IMR-90 (cell line): ENCODE measurements around the gene ATP6V1E1. TPM values are rescaled to one million over a fixed set of nuclear protein-coding genes. Genes with fewer than 3 reads are reported as not detected.

Experiments
- ATAC-seq: fragments of 200-7000 bp; cut with Tn5 transposase; 2 replicates; pipeline ENCODE4 v1.9.1; 2020; ENCODE audit warnings: low read depth, mild to moderate bottlenecking, moderate library complexity
- BruUV-seq: library from RNA; stranded (reverse); fragments of 400-500 nt; replicated peaks from 2 replicates; lab custom pipeline; 2021; lab: Mats Ljungman, UMichigan
- CTCF ChIA-PET: fragments of 300-600 bp; formaldehyde crosslinking; extraction: SDS; loops from one replicate; lab custom pipeline; 2021; ENCODE audit warnings: antibody characterized with exemption; lab: Yijun Ruan, JAX
- POLR2A ChIA-PET: fragments of 300-600 bp; sonication (Branson Sonifier 250); formaldehyde crosslinking; loops from one replicate; lab custom pipeline; 2022; ENCODE audit warnings: antibody characterized with exemption; ENCODE audit not compliant: unreplicated experiment; lab: Charles Lee
- DNase-seq: peaks from one replicate; pipeline ENCODE4 v3.0.0; 2013
- H2AFZ ChIP-seq: replicated peaks from 2 replicates; pipeline ENCODE3; 2013; ENCODE audit warnings: low read length, mild to moderate bottlenecking; ENCODE audit not compliant: poor library complexity
- H2AK5ac ChIP-seq: 2 replicates; pipeline ENCODE4 v1.6.1; 2013; ENCODE audit warnings: low read depth, low read length, inconsistent platforms
- H2AK9ac ChIP-seq: replicated peaks from 2 replicates; pipeline ENCODE3; 2013; ENCODE audit warnings: mild to moderate bottlenecking, low read depth, low read length, moderate library complexity; ENCODE audit not compliant: poor library complexity
- H2BK120ac ChIP-seq: 2 replicates; pipeline ENCODE4 v1.6.1; 2013; ENCODE audit warnings: low read depth, low read length, inconsistent platforms
- H2BK15ac ChIP-seq: 3 replicates; pipeline ENCODE4 v1.6.1; 2013; ENCODE audit warnings: low read depth, low read length, inconsistent platforms
- H2BK20ac ChIP-seq: 2 replicates; pipeline ENCODE4 v1.6.1; 2013; ENCODE audit warnings: low read depth, mild to moderate bottlenecking, inconsistent platforms, low read length, moderate library complexity
- H2BK5ac ChIP-seq: 2 replicates; pipeline ENCODE4 v1.6.1; 2013; ENCODE audit warnings: mild to moderate bottlenecking, low read depth, low read length, inconsistent platforms; ENCODE audit not compliant: poor library complexity, severe bottlenecking
- H3K14ac ChIP-seq: replicated peaks from 2 replicates; pipeline ENCODE4 v1.6.1; 2013; ENCODE audit warnings: low read depth, low read length, inconsistent platforms
- H3K18ac ChIP-seq: 2 replicates; pipeline ENCODE4 v1.6.1; 2013; ENCODE audit warnings: low read depth, low read length, control low read depth
- H3K23ac ChIP-seq: 2 replicates; pipeline ENCODE4 v1.6.1; 2013; ENCODE audit warnings: low read depth, low read length, inconsistent platforms
- H3K27ac ChIP-seq: 2 replicates; pipeline ENCODE4 v1.5.1; 2013; ENCODE audit warnings: mild to moderate bottlenecking, control low read depth, low read length; ENCODE audit not compliant: insufficient read depth
- H3K27me3 ChIP-seq: 2 replicates; pipeline ENCODE4 v1.6.1; 2013; ENCODE audit warnings: low read length; ENCODE audit not compliant: control insufficient read depth, insufficient read depth
- H3K36me3 ChIP-seq: 2 replicates; pipeline ENCODE4 v1.6.1; 2013; ENCODE audit warnings: low read length, mixed read lengths; ENCODE audit not compliant: control insufficient read depth, insufficient read depth
- H3K4ac ChIP-seq: 2 replicates; pipeline ENCODE4 v1.6.1; 2013; ENCODE audit warnings: low read depth, low read length, inconsistent platforms
- H3K4me1 ChIP-seq: 2 replicates; pipeline ENCODE4 v1.6.1; 2013; ENCODE audit warnings: low read length, mixed read lengths; ENCODE audit not compliant: control insufficient read depth, insufficient read depth
- H3K4me2 ChIP-seq: 2 replicates; pipeline ENCODE4 v1.6.1; 2013; ENCODE audit warnings: low read depth, mild to moderate bottlenecking, control low read depth, low read length, moderate library complexity
- H3K4me3 ChIP-seq: 2 replicates; pipeline ENCODE4 v1.5.1; 2013; ENCODE audit warnings: low read depth, mild to moderate bottlenecking, control low read depth, low read length, moderate library complexity; ENCODE audit not compliant: insufficient read depth
- H3K56ac ChIP-seq: 2 replicates; pipeline ENCODE4 v1.6.1; 2013; ENCODE audit warnings: low read length, inconsistent platforms; ENCODE audit not compliant: insufficient read depth; ENCODE audit errors: extremely low read depth
- H3K79me1 ChIP-seq, 2 experiments: 2 replicates each; pipeline ENCODE4 v1.6.1; 2013; ENCODE audit warnings: low read length in 2 of 2, inconsistent platforms in 1 of 2, low read depth in 1 of 2
- H3K9ac ChIP-seq: 2 replicates; pipeline ENCODE4 v1.6.1; 2013; ENCODE audit warnings: low read depth, low read length, control low read depth
- H3K9me1 ChIP-seq: 2 replicates; pipeline ENCODE4 v1.6.1; 2013; ENCODE audit warnings: low read length, inconsistent platforms; ENCODE audit not compliant: insufficient read depth
- H3K9me3 ChIP-seq: 2 replicates; pipeline ENCODE4 v1.6.1; 2013; ENCODE audit warnings: low read length; ENCODE audit not compliant: control insufficient read depth, insufficient read depth
- H4K20me1 ChIP-seq: 2 replicates; pipeline ENCODE4 v1.6.1; 2013; ENCODE audit warnings: low read length, inconsistent platforms; ENCODE audit not compliant: insufficient read depth
- H4K5ac ChIP-seq: 2 replicates; pipeline ENCODE4 v1.6.1; 2013; ENCODE audit warnings: mild to moderate bottlenecking, low read depth, low read length, control low read depth
- H4K8ac ChIP-seq, 2 experiments: 2 replicates each; pipeline ENCODE4 v1.6.1; 2013; ENCODE audit warnings: low read depth in 2 of 2, low read length in 2 of 2, control low read depth in 1 of 2, inconsistent platforms in 1 of 2
- H4K91ac ChIP-seq: 2 replicates; pipeline ENCODE4 v1.6.1; 2013; ENCODE audit warnings: low read depth, low read length, inconsistent platforms; ENCODE audit not compliant: insufficient read depth
- BHLHE40 ChIP-seq: fragments of 150-350 bp; IDR thresholded peaks from 2 replicates; pipeline ENCODE4 v1.6.1; 2016; ENCODE audit warnings: mild to moderate bottlenecking, low read depth, low read length
- MAZ ChIP-seq: IDR thresholded peaks from 2 replicates; pipeline ENCODE4 v1.6.1; 2012; ENCODE audit warnings: low read depth, mild to moderate bottlenecking, low read length, improper control_type of control experiment, moderate library complexity, borderline replicate concordance
- MXI1 ChIP-seq: IDR thresholded peaks from 2 replicates; pipeline ENCODE4 v1.6.1; 2012; ENCODE audit warnings: low read depth, mild to moderate bottlenecking, low read length, moderate library complexity, borderline replicate concordance
- POLR2A ChIP-seq: IDR thresholded peaks from 2 replicates; pipeline ENCODE4 v1.6.1; 2012; ENCODE audit warnings: mild to moderate bottlenecking, low read depth, low read length
- RAD21 ChIP-seq: IDR thresholded peaks from 2 replicates; pipeline ENCODE4 v1.6.1; 2012; ENCODE audit warnings: low read length, improper control_type of control experiment
- RFX5 ChIP-seq: IDR thresholded peaks from 2 replicates; pipeline ENCODE4 v1.8.0; 2012; ENCODE audit warnings: low read depth, mild to moderate bottlenecking, low read length, moderate library complexity
- WGBS, 2 experiments: methylation state at CpG; one replicate each; pipeline versions ENCODE4 v1.1.5 to v1.1.7; 2013; ENCODE audit warnings: missing lambda C conversion rate in 2 of 2; ENCODE audit not compliant: insufficient read length in 1 of 2; ENCODE audit errors: extremely low coverage in 2 of 2; 5-methylcytosine and 5-hydroxymethylcytosine counted together
- dilution Hi-C: fragments of 300-500 bp; cut with HindIII; formaldehyde crosslinking; loops from one replicate; pipeline ENCODE4 v1.14.3; 2018; ENCODE audit warnings: low sequenced_read_pairs; ENCODE audit not compliant: unreplicated experiment
- in situ Hi-C: fragments of 300-500 bp; cut with MboI; formaldehyde crosslinking; loops from 3 replicates; pipeline ENCODE4 v1.14.3; 2019; ENCODE audit warnings: low sequenced_read_pairs, inconsistent platforms, mixed read lengths
- intact Hi-C: fragments of 100-400 bp; cut with micrococcal nuclease; formaldehyde crosslinking; loops from 2 replicates; pipeline ENCODE4 v1.10.0; 2022
- polyA plus RNA-seq, 3 experiments: library from polyadenylated mRNA; depleted of rRNA; stranded (reverse); fragments of >200 nt; gene quantifications; 2 replicates each; pipeline ENCODE4 v1.2.3, GENCODE V29; 2012; ENCODE audit warnings: low replicate concordance in 1 of 3
- total RNA-seq: library from RNA; depleted of rRNA; stranded (reverse); fragments of >200 nt; gene quantifications from 2 replicates; pipeline ENCODE4 v1.2.3, GENCODE V29; 2012
- TF ChIP-seq, protein P1 (sequence below): conservative IDR thresholded peaks from 2 replicates; pipeline ENCODE4 v1.5.1; 2012; ENCODE audit warnings: mild to moderate bottlenecking, low read depth, low read length, improper control_type of control experiment

The ATP6V1E1 gene
- total and polyA plus RNA-seq, 2 of the 4 experiments (the other 2 are of a cell fraction): 144 to 148 TPM

DNA sequence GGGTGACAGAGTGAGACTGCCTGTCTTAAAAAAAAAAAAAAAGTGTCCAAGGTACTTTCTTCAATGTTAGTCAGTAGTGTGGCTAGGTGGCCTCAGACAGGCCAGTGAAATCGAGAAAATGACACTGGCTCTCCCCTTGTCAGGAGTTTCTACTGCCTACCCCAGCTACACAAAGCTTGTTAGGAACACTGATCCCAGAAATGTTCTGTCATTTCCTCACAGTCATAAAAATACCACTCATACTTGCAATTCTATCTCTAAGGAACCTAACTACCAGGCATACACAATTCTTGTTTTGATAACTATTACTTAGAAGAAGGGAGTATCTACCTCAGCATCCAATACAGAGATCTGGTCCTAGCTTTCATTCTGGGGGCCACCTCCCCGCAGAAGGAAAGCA lies 31.3 kb downstream of the ATP6V1E1 start:
- Histone ChIP-seq H2AK5ac (no peak overlapping the region), H3K4ac (no peak overlapping the region), H2BK5ac (peak overlapping the region; percentile 46), H3K27me3 (no peaks in the 10 kb centered on the region), H3K79me1 (peaks cover 4 to 27% of the 10 kb centered on the region in 2 experiments; a peak in 3 of 4 replicates), H4K91ac (no peak overlapping the region), H3K18ac (peak overlapping the region; percentile 51; the same call in 1 of the 2 replicates), H3K9me3 (no peaks in the 10 kb centered on the region), H2BK120ac (no peak overlapping the region), H2AFZ (no peak overlapping the region), H4K8ac (no peak overlapping the region), H2AK9ac (no peak overlapping the region), H3K56ac (no peak overlapping the region), H3K14ac (no peak overlapping the region), H3K4me1 (no peaks in the 10 kb centered on the region), H4K20me1 (peaks cover 12% of the 10 kb centered on the region; the same call in 1 of the 2 replicates), H3K9me1 (peaks cover 7% of the 10 kb centered on the region; the same call in 1 of the 2 replicates), H4K5ac (no peak overlapping the region), H2BK15ac (no peak overlapping the region), H3K4me2 (no peak overlapping the region), H3K9ac (no peak overlapping the region), H3K36me3 (peaks cover 59% of the 10 kb centered on the region), H3K27ac (peak overlapping the region; percentile 41; the same call in 1 of the 2 replicates), H3K4me3 (no peak overlapping the region), H3K23ac (no peak overlapping the region; the same call in 1 of the 2 replicates), H2BK20ac (no peak overlapping the region)
- BruUV-seq: no TSS peak
- ChIA-PET POLR2A (no interaction called here), CTCF (interaction anchor here (0.6 kb wide), 1 partner anchor 515 kb away, joined by 4 read pairs; no protein-coding TSS in a partner anchor)
- intact Hi-C loops (no loop called here), in situ Hi-C loops (no loop called here), dilution Hi-C loops (no loop called here)
- no CpG with 5 or more reads among the region's 2 CpGs for WGBS, 2 experiments
- DNase-seq (peak; percentile 42), ATAC-seq (peak; percentile 83)
- TF ChIP-seq MXI1 (no peak), RFX5 (no peak), MAZ (no peak), RAD21 (no peak), POLR2A (no peak), BHLHE40 (no peak)
- TF ChIP-seq, protein P1, sequence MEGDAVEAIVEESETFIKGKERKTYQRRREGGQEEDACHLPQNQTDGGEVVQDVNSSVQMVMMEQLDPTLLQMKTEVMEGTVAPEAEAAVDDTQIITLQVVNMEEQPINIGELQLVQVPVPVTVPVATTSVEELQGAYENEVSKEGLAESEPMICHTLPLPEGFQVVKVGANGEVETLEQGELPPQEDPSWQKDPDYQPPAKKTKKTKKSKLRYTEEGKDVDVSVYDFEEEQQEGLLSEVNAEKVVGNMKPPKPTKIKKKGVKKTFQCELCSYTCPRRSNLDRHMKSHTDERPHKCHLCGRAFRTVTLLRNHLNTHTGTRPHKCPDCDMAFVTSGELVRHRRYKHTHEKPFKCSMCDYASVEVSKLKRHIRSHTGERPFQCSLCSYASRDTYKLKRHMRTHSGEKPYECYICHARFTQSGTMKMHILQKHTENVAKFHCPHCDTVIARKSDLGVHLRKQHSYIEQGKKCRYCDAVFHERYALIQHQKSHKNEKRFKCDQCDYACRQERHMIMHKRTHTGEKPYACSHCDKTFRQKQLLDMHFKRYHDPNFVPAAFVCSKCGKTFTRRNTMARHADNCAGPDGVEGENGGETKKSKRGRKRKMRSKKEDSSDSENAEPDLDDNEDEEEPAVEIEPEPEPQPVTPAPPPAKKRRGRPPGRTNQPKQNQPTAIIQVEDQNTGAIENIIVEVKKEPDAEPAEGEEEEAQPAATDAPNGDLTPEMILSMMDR: no peak
